ENCODE results near the gene JKAMP. TPM values are rescaled to one million over a fixed set of nuclear protein-coding genes. Genes with fewer than 3 reads are reported as not detected.

Gene JKAMP, protein sequence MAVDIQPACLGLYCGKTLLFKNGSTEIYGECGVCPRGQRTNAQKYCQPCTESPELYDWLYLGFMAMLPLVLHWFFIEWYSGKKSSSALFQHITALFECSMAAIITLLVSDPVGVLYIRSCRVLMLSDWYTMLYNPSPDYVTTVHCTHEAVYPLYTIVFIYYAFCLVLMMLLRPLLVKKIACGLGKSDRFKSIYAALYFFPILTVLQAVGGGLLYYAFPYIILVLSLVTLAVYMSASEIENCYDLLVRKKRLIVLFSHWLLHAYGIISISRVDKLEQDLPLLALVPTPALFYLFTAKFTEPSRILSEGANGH
- 76.4 and 85.9 TPM in 2 replicates for total RNA-seq

GRCh38 chr14:59483819-59484638 is at the start of gene JKAMP, which contains the start of gene L3HYPDH:
Gene JKAMP (plus strand): TSS chr14:59484517. CDS start chr14:59484590, 73 bp downstream.
Gene L3HYPDH (minus strand): TSS chr14:59484408. CDS start chr14:59484316, 92 bp downstream.

GRCh38 chr14:59465316-59466135 is 18.8 kb upstream of the JKAMP start, which contains the start of gene GPR135:
Gene GPR135 (minus strand): TSS chr14:59465380. CDS start chr14:59465226, 154 bp downstream.

Other genes with a start within 250 kb of the JKAMP start
- 1.1 and 1.4 TPM in 2 replicates for gene GPR135, start 19.1 kb upstream of the JKAMP start, total RNA-seq
- gene L3HYPDH, start 109 bp upstream of the JKAMP start, total RNA-seq: 74.0 and 81.0 TPM in 2 replicates
- gene CCDC175, start 92.3 kb downstream of the JKAMP start, total RNA-seq: not detected in 2 replicates